NCI-H748 (cell line): Measurements from ENCODE around the gene CMPK1.
A peak's percentile ranks its signal among the peaks of the same experiment; 100 is the strongest.

ENCODE experiments used
- DNase-seq: peaks from one replicate; lab custom pipeline; 2025; ENCODE audit not compliant: unreplicated experiment; lab: John Stamatoyannopoulos, UW

The CMPK1 gene

DNA sequence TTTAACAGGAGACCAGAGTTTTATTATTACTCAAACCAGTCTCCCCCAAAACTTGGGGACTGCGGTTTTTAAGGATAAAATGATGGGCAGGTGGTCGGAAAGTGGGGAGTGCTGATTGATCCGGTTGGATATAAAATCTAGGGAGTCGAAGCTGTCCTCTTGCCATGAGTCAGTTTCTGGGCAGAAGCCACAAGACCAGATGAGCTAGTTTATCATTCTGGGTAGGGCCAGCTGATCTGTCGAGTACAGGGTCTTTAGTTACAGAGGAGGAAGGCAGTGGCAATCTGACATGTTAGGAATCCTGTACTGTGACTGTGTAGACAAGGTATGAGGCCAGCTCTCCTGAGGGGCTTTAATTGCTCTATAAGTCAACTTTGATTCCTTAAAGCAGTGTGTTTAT is 59.6 kb downstream of the CMPK1 start:
- DNase-seq, result no peak

DNA sequence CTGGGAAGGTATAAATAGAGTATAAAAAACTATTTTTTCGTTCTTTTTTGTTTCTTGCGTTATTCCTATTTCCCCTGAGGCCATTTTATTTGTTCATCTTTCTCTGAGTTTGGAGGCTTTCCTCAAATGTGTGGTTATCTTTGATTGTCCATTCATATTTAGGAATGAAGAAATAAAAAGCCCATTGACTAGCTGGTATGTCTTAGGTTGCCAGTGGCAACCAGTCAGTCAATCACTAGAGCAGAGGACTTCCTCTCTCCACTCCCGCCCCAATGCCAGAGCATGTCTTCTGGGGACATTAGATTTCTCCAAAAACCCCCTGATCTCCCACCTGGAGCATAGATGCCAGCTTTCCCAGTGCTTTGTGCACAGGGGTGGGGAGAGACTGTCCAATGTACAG is 61.8 kb downstream of the CMPK1 start:
- DNase-seq, result no peak

DNA sequence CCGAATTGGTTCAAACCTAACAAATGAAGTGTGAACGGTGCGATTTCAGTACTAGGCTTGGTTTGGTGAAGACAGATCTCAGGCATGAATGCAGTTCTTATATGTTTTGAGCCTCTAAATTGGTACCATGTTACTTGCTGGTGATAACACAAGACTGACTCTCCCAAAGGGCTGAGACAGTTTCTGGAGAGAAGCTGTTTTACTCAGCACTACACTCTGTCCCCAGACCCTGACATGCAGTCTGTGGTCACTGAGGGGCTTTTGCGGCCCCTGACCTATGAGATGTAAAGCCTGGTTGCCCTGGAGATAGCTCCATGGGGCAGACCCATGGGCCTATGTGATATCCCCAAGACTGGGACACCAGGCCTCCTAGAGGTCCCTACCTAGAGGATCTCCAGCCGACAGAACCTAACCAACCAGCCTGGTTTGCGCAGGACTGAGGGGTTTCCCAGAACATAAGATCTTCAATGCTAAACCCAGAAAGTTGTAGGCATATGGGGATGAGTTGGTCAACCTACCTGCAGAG is 63.1 kb downstream of the CMPK1 start:
- DNase-seq, result no peak

DNA sequence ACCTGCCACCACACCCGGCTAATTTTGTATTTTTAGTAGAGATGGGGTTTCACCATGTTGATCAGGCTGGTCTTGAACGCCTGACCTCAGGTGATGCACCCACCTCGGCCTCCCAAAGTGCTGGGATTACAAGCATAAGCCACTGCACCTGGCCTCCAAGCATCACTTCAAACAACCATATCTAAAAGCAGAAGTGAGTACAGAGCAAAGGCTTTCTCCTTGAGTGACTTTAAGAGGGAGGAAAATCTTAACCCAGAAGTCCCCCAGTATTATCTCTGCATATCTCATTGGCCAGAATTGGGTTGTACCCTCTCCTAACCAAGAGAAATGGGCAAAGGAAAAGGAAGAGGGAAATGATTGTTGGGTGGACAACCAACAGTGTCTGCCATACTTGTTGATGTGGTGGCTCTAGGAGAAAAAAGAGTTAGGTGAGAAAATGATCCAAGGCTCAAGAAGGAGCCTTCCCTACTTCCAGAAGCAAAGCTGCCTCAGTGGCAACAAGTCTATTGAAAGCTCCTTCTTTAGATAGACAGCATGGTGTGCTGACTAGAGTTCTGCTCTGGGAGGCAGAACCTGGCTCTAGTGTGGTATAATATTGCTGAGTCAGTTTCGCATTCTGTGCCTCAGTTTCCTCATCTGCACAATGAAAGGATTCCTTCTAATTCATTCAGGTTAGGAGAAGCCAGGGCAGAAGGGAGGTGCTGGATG is 65.7 kb downstream of the CMPK1 start:
- no peak for DNase-seq

DNA sequence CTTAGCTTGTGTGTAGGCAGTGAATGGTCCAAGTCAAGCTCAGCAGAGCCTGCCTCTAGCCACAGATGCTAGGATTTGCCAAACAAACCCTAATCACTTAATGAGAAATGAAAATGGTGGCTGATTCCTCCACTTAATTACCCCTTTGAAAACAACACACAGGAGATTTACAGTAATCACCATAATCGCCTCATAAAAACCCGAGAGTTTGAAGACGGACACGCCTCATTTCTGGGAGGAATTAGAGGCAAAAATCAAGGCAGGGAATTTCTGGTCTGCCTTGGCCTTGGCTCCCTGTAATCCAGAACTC is 66.2 kb downstream of the CMPK1 start:
- no peak for DNase-seq

DNA sequence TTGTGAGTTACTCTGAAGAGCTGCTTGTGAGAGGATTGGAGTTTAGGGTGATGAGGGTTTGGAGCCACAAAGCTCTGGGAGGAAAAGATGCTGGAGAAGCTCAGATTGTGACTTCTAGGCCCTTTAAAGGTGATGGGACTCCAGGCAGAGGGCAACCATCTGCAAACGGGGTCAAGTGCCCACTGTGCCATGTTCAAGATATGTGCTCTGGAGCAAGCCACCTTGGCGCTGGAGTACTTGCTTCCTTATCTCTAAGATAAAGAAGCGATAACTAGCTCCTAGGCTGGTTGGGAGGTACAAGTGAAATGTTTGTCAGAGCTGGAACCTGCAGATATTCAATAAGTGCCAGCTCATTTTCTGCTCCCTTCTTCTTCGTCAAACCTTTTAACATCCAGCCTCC is 68.2 kb downstream of the CMPK1 start:
- DNase-seq, result no peak

DNA sequence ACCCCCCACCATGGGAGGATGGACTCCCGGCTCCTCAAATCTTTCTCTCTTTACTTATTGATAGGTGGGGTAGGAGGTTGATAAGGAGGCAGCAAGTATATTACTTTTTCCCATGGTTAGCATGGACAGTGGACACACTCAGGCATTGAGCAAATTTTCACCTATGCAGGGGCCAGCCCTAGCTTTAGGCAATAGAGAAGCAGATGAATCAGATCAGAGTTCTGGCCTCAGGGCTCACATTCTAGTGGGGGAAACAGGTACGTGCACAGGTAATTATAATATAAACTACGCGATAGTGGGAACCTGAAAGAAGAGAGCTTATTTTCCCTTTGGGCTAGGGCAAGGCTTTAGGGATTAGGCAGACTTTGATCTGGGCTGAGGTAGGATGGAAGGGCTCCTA is 69.0 kb downstream of the CMPK1 start:
- no peak for DNase-seq

DNA sequence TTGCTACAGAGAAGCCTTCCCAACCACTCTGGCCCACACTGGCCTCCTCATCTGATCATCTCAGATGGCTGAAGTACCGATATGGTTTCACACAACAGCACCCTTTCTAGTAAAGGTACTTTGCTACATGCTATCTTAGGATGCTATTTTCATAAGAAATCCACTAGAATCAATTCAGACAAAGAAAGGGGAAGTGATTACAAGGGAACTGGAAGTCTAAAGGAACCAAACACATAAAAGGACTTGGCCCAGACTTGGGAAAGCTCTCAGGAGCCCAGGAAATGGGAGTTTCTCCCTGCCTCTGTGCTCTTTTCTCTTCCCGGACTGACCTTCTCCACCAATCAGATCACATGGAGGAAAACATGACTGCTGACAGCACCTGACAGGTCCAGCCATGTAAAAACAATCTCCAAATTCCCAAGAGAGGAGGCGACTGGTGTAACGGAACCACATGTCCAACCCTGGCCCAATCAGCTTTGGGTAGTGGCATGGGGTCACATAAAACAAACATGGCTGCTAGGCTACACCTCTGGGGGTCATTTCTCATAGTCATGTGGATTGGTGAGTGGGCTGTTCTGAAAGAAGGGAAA is 69.8 kb downstream of the CMPK1 start:
- no peak for DNase-seq

DNA sequence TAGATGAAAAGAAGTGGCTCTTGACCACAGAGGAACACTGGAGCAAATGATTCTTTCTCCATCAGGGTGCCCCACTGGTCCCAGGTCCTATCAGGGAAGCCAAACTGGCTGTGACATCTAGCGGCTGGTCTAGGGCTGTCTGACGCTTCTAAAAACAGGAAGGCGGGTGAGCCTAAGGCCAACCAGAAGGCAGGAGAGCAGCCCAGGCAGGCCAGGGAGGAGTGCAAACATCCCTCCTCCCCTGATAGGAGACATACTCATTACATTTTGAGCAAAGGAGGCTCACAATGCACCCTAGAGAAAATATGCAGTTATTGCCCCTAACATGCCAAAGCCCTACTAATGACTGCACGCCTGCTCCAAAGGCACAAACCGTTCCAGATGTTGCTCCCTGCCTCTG is 72.1 kb downstream of the CMPK1 start:
- DNase-seq, result no peak

DNA sequence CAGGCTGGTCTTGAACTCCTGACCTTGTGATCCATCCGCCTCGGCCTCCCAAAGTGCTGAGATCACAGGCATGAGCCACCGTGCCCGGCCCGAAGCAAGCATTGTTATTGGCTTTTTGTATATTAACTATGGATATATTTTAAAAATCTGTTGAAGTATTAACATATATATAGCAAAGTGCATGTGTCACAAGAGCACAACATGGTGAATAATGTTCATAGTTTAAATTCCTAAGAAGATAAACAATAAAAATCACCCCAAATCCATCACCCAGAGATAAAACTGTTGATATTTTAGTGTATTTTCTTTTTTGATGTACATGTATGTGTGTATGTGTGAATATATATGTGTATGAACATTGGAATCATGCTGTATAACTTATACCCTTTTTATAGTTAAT is 73.4 kb downstream of the CMPK1 start:
- no peak for DNase-seq

DNA sequence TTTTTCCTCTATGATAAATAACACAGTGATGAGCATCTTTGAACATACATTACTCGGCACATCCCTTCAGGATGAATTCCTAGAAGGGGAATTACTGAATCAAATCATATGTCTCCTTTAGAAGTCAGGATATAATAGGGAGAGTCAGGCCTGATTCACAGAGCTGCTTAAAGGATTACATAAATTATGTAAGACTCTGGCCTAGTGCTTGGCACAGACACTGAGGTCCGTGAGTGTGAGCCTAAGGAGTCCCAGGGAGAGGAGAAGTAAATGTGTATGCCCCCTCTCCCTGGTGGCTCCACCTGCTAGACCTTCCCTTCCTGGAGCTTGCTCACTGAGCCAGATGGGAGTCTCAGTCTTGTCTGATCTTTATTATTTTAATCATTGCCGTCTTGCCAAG is 73.9 kb downstream of the CMPK1 start:
- DNase-seq, result no peak

DNA sequence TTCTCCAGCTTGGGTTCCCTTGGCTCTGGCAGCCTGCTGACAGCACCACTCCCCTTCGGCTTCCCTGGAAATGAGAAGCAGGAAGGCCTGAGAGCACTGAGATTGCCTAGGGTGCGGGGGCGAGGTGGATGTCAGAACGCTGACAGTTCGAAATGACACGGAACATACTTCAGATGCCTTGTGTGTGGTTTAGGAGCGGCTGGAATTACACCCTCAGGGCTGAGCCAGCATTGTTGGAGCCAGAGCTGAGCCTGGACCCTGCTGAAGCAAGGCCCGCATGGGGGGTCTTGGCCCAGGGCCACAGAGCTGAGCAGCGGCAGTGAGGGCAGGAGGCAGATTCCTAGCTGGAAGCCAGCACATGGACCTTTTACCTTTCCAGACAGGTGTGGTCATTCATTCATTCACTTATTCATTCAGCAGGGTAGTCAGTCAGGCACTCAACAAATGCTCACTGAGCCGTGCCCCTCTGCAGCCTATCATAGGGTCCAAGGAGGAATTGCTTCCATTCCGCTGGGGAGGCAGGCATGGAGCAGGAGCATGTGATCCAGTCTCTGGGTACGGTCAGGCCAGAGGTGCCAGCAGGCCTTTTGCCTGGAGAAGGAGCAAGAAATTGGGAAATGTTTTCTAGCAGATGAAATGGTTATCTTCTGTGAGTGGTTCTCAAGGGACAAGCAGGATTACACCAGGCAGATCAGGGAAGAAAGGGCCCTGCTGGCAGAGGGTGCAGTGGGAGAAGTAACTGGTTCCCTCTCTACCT is 75.9 kb downstream of the CMPK1 start:
- DNase-seq, result no peak

DNA sequence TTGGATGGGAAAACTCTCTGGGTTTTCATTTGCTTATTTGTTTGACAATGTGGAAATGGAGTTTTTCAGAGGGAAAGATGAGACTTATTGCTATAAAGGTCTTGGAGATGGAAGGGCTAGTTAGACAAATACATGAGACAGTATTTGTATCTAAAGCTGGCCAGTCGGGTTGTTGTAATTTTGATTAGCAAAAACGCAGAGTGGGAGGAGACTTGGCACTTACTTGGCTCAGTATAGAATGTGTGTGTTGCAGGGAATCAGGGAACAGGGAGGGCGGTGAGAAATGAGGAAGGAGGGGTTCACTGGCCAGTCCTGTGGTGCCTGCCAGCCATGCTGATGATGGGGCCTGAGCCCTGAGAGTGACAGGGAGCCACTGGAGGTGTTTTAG is 76.5 kb downstream of the CMPK1 start:
- no peak for DNase-seq

DNA sequence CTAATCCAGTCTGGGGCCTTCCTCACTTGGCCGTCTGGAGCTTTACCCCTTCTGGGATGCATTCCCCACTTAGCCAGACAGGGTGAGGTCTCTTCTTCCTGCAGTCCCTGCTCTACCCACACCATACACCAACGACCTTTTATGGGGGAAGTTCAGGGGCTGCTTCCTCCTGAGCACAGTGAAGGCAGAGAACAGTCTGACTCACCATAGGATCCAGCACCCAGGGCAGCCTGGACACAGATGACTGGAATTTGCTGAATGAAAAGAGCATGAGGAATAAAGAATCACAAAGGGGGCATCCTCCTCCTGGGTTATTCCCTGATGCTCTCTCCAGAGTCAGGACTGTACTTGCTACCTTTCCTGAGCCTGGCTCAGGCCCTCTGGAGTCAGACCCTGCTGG is 77.8 kb downstream of the CMPK1 start:
- DNase-seq, result no peak

DNA sequence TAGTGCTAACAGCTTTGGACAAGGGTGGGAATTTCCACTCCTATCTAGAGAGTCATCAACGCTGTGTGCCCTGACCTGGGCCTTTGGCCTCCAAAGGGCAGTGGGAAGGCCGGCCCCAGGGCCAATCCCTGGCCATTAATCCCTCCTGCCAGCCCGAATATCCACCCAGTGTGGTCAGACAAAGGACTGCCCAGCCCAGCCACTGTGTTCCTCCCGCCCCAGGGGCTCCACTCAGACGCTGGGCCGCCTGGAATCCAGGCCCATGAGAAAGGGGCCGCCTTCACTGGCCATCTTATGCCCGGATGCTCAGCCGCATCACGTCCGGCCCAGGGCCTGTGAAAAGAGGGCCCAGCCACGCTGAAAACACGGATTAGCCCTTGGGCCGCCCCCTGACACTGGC is 78.8 kb downstream of the CMPK1 start:
- no peak for DNase-seq

DNA sequence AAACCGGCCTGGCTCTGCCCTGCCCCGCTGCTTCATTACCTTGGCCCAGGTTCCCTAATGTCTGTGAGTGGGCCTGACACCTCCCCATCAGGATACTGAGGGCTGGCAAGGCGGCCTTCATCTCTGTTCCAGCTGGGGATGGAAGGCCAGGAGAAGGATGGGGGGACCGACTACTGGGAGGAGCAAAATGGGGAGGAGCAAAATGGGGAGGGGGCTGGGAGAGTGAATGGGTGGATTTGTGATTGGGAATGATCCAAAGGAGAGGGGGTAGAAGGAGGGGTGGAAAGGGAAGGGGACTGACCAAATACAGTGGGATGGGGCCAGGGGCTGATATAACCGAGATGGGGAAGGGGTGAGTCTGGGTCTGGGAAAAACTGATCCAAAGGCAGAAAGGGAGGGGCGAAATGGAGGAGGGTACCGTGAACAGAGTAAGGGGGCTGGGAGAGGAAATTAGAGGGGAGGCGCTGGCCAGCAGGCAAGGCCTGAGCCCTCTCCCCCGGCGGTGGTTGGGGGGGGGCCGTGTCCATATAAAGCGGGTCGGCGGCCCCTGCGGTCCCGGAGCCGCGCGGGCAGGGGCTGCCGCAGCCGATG is 82.2 kb downstream of the CMPK1 start, which contains the start of gene FOXE3:
FOXE3 (plus strand) TSS at position 558 of the 591 bp plus-strand sequence; CDS start at position 589, 31 bp downstream.
- DNase-seq, result peak; percentile 43

DNA sequence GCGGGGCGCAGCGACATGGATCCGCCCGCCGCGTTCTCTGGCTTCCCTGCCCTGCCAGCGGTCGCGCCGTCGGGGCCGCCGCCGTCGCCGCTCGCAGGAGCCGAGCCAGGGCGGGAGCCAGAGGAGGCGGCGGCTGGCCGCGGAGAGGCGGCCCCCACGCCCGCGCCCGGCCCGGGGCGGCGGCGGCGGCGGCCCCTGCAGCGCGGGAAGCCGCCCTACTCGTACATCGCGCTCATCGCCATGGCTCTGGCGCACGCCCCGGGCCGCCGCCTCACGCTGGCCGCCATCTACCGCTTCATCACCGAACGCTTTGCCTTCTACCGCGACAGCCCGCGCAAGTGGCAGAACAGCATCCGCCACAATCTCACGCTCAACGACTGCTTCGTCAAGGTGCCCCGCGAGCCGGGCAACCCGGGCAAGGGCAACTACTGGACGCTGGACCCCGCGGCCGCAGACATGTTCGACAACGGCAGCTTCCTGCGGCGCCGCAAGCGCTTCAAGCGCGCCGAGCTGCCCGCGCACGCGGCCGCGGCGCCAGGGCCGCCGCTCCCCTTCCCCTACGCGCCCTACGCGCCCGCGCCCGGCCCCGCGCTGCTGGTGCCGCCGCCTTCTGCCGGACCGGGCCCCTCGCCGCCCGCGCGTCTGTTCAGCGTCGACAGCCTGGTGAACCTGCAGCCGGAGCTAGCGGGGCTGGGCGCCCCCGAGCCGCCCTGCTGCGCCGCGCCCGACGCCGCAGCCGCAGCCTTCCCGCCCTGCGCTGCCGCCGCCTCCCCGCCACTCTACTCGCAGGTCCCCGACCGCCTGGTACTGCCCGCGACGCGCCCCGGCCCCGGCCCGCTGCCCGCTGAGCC is 83.0 kb downstream of the CMPK1 start:
- peak; percentile 78 for DNase-seq

DNA sequence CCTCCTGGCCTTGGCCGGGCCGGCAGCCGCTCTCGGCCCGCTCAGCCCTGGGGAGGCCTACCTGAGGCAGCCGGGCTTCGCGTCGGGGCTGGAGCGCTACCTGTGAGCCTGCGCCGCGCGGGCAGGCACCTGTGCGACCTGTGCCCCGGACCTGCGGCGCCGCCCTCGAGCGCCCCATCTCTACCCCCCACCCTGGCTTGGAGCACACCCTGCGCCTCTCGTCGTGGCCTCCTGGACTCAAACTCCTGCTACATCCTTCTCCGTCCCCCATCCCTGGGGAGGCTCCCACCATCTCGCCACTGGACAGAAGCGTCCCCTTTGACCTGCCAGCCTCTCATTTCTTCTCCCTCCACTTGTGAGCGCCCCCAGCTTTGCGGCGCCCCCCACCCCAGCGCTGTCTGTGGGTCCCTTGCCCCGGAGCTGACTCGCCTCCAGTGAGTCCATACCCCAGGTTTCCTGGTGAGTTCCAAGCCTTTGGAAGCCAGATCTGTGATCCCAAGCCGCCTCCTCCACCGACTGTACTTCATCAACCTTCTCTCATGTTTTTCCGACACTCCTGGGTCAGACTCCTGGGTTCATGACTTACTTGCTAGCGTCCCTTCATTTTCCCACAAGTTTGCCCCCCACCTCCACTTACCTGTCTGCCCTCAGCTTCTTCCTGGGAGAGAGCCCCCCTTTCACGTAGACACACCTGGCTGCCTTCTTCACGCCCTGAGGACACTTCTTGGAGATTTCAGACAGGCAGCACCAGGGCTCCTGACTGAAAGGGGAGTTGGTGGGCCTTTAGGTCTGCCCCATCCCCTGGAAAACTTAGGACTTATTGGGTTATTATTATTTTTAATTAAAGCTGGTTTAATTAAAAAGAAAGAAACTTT is 83.8 kb downstream of the CMPK1 start:
- no peak for DNase-seq

DNA sequence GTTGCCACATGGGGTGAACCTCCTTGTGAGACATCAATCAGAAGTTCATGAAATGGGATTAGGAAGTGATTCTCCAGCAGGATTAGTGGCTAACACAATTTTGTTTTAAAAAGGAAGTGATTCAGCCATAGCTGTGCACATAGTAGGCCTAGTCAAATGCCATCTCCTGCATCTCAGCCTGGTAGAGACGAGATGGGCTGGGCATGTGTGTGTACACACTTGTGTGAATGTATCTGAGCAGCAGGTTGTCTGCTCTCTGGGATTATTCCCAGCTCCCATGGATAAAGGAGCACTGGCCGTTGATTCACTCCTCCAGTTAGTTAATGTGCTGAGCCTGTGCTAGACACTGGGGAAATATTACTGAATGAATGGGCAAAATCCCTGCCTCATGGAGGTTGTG is 84.5 kb downstream of the CMPK1 start:
- DNase-seq, result no peak
